HCT116 (cell line): ENCODE data around the gene GPR63.

ENCODE experiments used
- CTCF ChIP-seq, 3 experiments: fragments of 200-600 bp in 1 of 3; sonication (generic) in 1 of 3; IDR thresholded peaks in 2 of 3; conservative IDR thresholded peaks in 1 of 3; 2 replicates each; pipeline ENCODE4 v1.5.1; 2012 to 2017; ENCODE audit warnings: low read depth in 2 of 3, low read length in 2 of 3, antibody characterized with exemption in 1 of 3, borderline replicate concordance in 1 of 3, control low read depth in 1 of 3, mild to moderate bottlenecking in 1 of 3, mixed read lengths in 1 of 3, mixed run types in 1 of 3, moderate library complexity in 1 of 3; ENCODE audit not compliant: insufficient read depth in 1 of 3
- EZH2 ChIP-seq: fragments of 200-600 bp; sonication (generic); IDR thresholded peaks from 2 replicates; pipeline ENCODE4 v1.6.1; 2017; ENCODE audit warnings: antibody characterized with exemption, mixed run types
- EZH2phosphoT487 ChIP-seq: fragments of 200-600 bp; IDR thresholded peaks from 2 replicates; pipeline ENCODE4 v1.6.1; 2018; ENCODE audit warnings: antibody characterized with exemption, borderline replicate concordance
- FOSL1 ChIP-seq: IDR thresholded peaks from 2 replicates; pipeline ENCODE4 v1.6.1; 2012; ENCODE audit warnings: low read depth
- JUND ChIP-seq: IDR thresholded peaks from 2 replicates; pipeline ENCODE4 v1.6.1; 2012
- POLR2A ChIP-seq: IDR thresholded peaks from 2 replicates; pipeline ENCODE4 v1.7.0; 2011; ENCODE audit warnings: borderline replicate concordance; ENCODE audit not compliant: insufficient read depth, insufficient read length; ENCODE audit errors: extremely low read depth
- POLR2AphosphoS5 ChIP-seq: IDR thresholded peaks from 2 replicates; pipeline ENCODE4 v1.6.1; 2011; ENCODE audit warnings: mild to moderate bottlenecking, low read depth, low read length, moderate library complexity
- RAD21 ChIP-seq: IDR thresholded peaks from 2 replicates; pipeline ENCODE4 v1.6.1; 2012; ENCODE audit warnings: low read depth, mild to moderate bottlenecking
- SP1 ChIP-seq: IDR thresholded peaks from 2 replicates; pipeline ENCODE4 v1.6.1; 2012; ENCODE audit warnings: low read depth
- SRF ChIP-seq: IDR thresholded peaks from 2 replicates; pipeline ENCODE4 v1.6.1; 2012; ENCODE audit warnings: low read depth
- TF ChIP-seq, protein P1 (sequence below): IDR thresholded peaks from 2 replicates; pipeline ENCODE4 v1.6.1; 2012; ENCODE audit warnings: low read depth

- no peak for TF ChIP-seq SP1
- TF ChIP-seq CTCF (IDR thresholded peaks at IDR 0.05 in 2 of 3, conservative IDR thresholded peaks at IDR 0.05 in 1 of 3; ENCODE audit: borderline replicate concordance in 1 of 3, insufficient read depth in 1 of 3, low read depth in 2 of 3, low read length in 2 of 3) = no peak
- no peak for TF ChIP-seq EZH2
- no peak for TF ChIP-seq POLR2A
- no peak for TF ChIP-seq RAD21
- TF ChIP-seq EZH2phosphoT487 = no peak
- TF ChIP-seq SRF = no peak
- no peak for TF ChIP-seq POLR2AphosphoS5
- TF ChIP-seq JUND = no peak
- TF ChIP-seq, protein P1, sequence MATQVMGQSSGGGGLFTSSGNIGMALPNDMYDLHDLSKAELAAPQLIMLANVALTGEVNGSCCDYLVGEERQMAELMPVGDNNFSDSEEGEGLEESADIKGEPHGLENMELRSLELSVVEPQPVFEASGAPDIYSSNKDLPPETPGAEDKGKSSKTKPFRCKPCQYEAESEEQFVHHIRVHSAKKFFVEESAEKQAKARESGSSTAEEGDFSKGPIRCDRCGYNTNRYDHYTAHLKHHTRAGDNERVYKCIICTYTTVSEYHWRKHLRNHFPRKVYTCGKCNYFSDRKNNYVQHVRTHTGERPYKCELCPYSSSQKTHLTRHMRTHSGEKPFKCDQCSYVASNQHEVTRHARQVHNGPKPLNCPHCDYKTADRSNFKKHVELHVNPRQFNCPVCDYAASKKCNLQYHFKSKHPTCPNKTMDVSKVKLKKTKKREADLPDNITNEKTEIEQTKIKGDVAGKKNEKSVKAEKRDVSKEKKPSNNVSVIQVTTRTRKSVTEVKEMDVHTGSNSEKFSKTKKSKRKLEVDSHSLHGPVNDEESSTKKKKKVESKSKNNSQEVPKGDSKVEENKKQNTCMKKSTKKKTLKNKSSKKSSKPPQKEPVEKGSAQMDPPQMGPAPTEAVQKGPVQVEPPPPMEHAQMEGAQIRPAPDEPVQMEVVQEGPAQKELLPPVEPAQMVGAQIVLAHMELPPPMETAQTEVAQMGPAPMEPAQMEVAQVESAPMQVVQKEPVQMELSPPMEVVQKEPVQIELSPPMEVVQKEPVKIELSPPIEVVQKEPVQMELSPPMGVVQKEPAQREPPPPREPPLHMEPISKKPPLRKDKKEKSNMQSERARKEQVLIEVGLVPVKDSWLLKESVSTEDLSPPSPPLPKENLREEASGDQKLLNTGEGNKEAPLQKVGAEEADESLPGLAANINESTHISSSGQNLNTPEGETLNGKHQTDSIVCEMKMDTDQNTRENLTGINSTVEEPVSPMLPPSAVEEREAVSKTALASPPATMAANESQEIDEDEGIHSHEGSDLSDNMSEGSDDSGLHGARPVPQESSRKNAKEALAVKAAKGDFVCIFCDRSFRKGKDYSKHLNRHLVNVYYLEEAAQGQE = no peak
- no peak for TF ChIP-seq FOSL1
Observed at GRCh38 chr6:96886519-96886918, 49.2 kb upstream of the GPR63 start.
